ENCODE measurements around the gene LRMDA. TPM values are rescaled to one million over a fixed set of nuclear protein-coding genes. Genes with fewer than 3 reads are reported as not detected.

LRMDA gene
- total and polyA plus RNA-seq, 10 of the 15 experiments (the other 5 are each of a cell fraction or from before 2014, with no cell fraction given), result 0.07 to 0.54 (median 0.29) TPM; not detected in 4

GRCh38 chr10:76082232-76082631, 650.8 kb downstream of the LRMDA start:
- WGBS (ENCODE audit: insufficient coverage, insufficient replicate concordance, low lambda C conversion rate, missing lambda C conversion rate), result 23% methylated on average over 3 of the region's 3 CpGs
- H3K4me1 ChIP-seq (ENCODE audit: control insufficient read depth, insufficient read depth, low read length), result no peaks in the 10 kb centered on the region
- no peaks in the 10 kb centered on the region for H3K79me2 ChIP-seq (ENCODE audit: control insufficient read depth, insufficient read depth, low read length)
- RAD21 ChIA-PET (ENCODE audit: unreplicated experiment), result no interaction called here
- H3K27ac ChIP-seq (ENCODE audit: control insufficient read depth, insufficient read depth), result no peak overlapping the region
- no TSS peak for BruUV-seq (replicated peaks)
- no peaks in the 10 kb centered on the region for H4K20me1 ChIP-seq (ENCODE audit: control insufficient read depth, insufficient read depth)
- H2AFZ ChIP-seq (ENCODE audit: control insufficient read depth, low read depth, low read length), result no peak overlapping the region
- H3K4me3 ChIP-seq, result no peak overlapping the region
- H3K9ac ChIP-seq (ENCODE audit: control insufficient read depth, insufficient read depth, low read length), result no peak overlapping the region
- POLR2A ChIA-PET, result interaction anchor here (0.6 kb wide), 1 partner anchor 38 kb away, joined by 3 read pairs; no protein-coding TSS in a partner anchor
- no peak for ATAC-seq
- TF ChIP-seq CHD1 (IDR thresholded peaks at IDR 0.05; ENCODE audit: low read depth, low read length) (no peak), CREM (IDR thresholded peaks at IDR 0.05; ENCODE audit: low read depth) (no peak), JUND (IDR thresholded peaks at IDR 0.05; ENCODE audit: low read depth, low read length) (no peak), NFYB (IDR thresholded peaks at IDR 0.05; ENCODE audit: insufficient read depth, low read depth, low read length) (no peak), PRDM15 (CRISPR knock-in tag; IDR thresholded peaks at IDR 0.05) (no peak), ESRRA (IDR thresholded peaks at IDR 0.05; ENCODE audit: low read length) (no peak), ASH2L (IDR thresholded peaks at IDR 0.05; ENCODE audit: borderline replicate concordance, low read depth) (no peak), POLR2AphosphoS5 (IDR thresholded peaks at IDR 0.05; ENCODE audit: low read length) (no peak), NKRF (conservative IDR thresholded peaks at IDR 0.05) (no peak), IKZF1 (conservative IDR thresholded peaks at IDR 0.05) (no peak), ZBED1 (IDR thresholded peaks at IDR 0.05; ENCODE audit: borderline replicate concordance) (no peak)
- in situ Hi-C loops (cut with MboI) (no loop called here), intact Hi-C loops (cut with micrococcal nuclease; ENCODE audit: unreplicated experiment) (no loop called here)
- no peaks in the 10 kb centered on the region; a peak in 1 of 4 replicates for H3K27me3 ChIP-seq (replicated peaks in 1 of 2; ENCODE audit: control insufficient read depth in 2 of 2, insufficient read depth in 2 of 2, low read length in 1 of 2)
- no peak for FAIRE-seq
- no peaks in the 10 kb centered on the region for H3K36me3 ChIP-seq (ENCODE audit: control insufficient read depth in 2 of 2, insufficient read depth in 2 of 2, low read length in 1 of 2)
- H3K4me2 ChIP-seq (ENCODE audit: control insufficient read depth, insufficient read depth), result no peak overlapping the region
- CTCF ChIA-PET, result no interaction called here
- DNase-seq (ENCODE audit: low read depth, low spot score), result no peak
- H3K9me3 ChIP-seq (replicated peaks; ENCODE audit: control insufficient read depth, insufficient read depth, low read length), result no peaks in the 10 kb centered on the region
- SMC1A ChIA-PET (ENCODE audit: uncharacterized antibody, unreplicated experiment), result interaction anchor here (0.6 kb wide), 1 partner anchor 8 kb away, joined by 3 read pairs; no protein-coding TSS in a partner anchor

Data from GM12878 (cell line).